Measurements from ENCODE around the gene NAPSA. TPM values are rescaled to one million over a fixed set of nuclear protein-coding genes. Genes with fewer than 3 reads are reported as not detected.
"Not testable (repeated sequence)": the region's sequence is repeated elsewhere in the genome, so short reads cannot be mapped to it uniquely, and the experiment has no call there.

The NAPSA gene
- polyA plus RNA-seq, 1 donor from 2014 or later = not detected

GRCh38 chr19:50344661-50345318, 20.6 kb downstream of the NAPSA start:
- Histone ChIP-seq H3K27me3 (ENCODE audit: insufficient read depth, low read depth, low read length) (no peaks in the 10 kb centered on the region), H3K9me2 (ENCODE audit: insufficient read depth, low read length) (no peaks in the 10 kb centered on the region), H4K20me1 (ENCODE audit: insufficient read depth) (no peaks in the 10 kb centered on the region), H3K4me3 (ENCODE audit: low read length) (no peak overlapping the region), H3K79me2 (replicated peaks; ENCODE audit: insufficient read depth, low read length) (no peaks in the 10 kb centered on the region), H3F3A (ENCODE audit: insufficient read depth, low read length, poor library complexity, severe bottlenecking) (no peaks in the 10 kb centered on the region), H2AFZ (ENCODE audit: low read depth, low read length) (no peak overlapping the region), H3K4me2 (ENCODE audit: low read length) (no peak overlapping the region), H3K36me3 (ENCODE audit: insufficient read depth, low read length) (no peaks in the 10 kb centered on the region), H3K9ac (ENCODE audit: low read length) (no peak overlapping the region), H3K27ac (ENCODE audit: low read length) (no peak overlapping the region), H3K9me3 (ENCODE audit: low read length) (no peaks in the 10 kb centered on the region)
- no peak for TF ChIP-seq POLR2AphosphoS5 (IDR thresholded peaks at IDR 0.05)
- no peak for TF ChIP-seq SMC3 (conservative IDR thresholded peaks at IDR 0.05; ENCODE audit: poor library complexity)
- TF ChIP-seq TAF1 (IDR thresholded peaks at IDR 0.05; ENCODE audit: low read depth) = no peak
- TF ChIP-seq MXI1 (conservative IDR thresholded peaks at IDR 0.05; ENCODE audit: poor library complexity, severe bottlenecking) = no peak

GRCh38 chr19:50341091-50341564, 24.3 kb downstream of the NAPSA start:
- Histone ChIP-seq H3K9ac (ENCODE audit: low read length) (no peak overlapping the region), H3K27ac (ENCODE audit: low read length) (no peak overlapping the region), H3K79me2 (replicated peaks; ENCODE audit: insufficient read depth, low read length) (no peaks in the 10 kb centered on the region), H3K36me3 (ENCODE audit: insufficient read depth, low read length) (no peaks in the 10 kb centered on the region), H3K27me3 (ENCODE audit: insufficient read depth, low read depth, low read length) (no peaks in the 10 kb centered on the region), H3K9me3 (ENCODE audit: low read length) (no peaks in the 10 kb centered on the region), H2AFZ (ENCODE audit: low read depth, low read length) (no peak overlapping the region), H3K9me2 (ENCODE audit: insufficient read depth, low read length) (no peaks in the 10 kb centered on the region), H3F3A (ENCODE audit: insufficient read depth, low read length, poor library complexity, severe bottlenecking) (no peaks in the 10 kb centered on the region), H3K4me3 (ENCODE audit: low read length) (no peak overlapping the region), H3K4me2 (ENCODE audit: low read length) (no peak overlapping the region), H4K20me1 (ENCODE audit: insufficient read depth) (no peaks in the 10 kb centered on the region)
- no peak for TF ChIP-seq EP300 (conservative IDR thresholded peaks at IDR 0.05; ENCODE audit: poor library complexity, severe bottlenecking)
- TF ChIP-seq RAD21 (conservative IDR thresholded peaks at IDR 0.05) = no peak
- TF ChIP-seq EZH2 (IDR thresholded peaks at IDR 0.05; ENCODE audit: borderline replicate concordance, insufficient read depth, low read length, poor library complexity, severe bottlenecking) = no peak

- Histone ChIP-seq H3K4me3 (ENCODE audit: low read length) (no peak overlapping the region), H4K20me1 (ENCODE audit: insufficient read depth) (no peaks in the 10 kb centered on the region), H3K9ac (ENCODE audit: low read length) (no peak overlapping the region), H3K27me3 (ENCODE audit: insufficient read depth, low read depth, low read length) (no peaks in the 10 kb centered on the region), H2AFZ (ENCODE audit: low read depth, low read length) (no peak overlapping the region), H3K27ac (ENCODE audit: low read length) (no peak overlapping the region), H3K4me2 (ENCODE audit: low read length) (no peak overlapping the region), H3K79me2 (replicated peaks; ENCODE audit: insufficient read depth, low read length) (no peaks in the 10 kb centered on the region), H3K36me3 (ENCODE audit: insufficient read depth, low read length) (no peaks in the 10 kb centered on the region), H3K9me2 (ENCODE audit: insufficient read depth, low read length) (no peaks in the 10 kb centered on the region), H3F3A (ENCODE audit: insufficient read depth, low read length, poor library complexity, severe bottlenecking) (no peaks in the 10 kb centered on the region), H3K9me3 (ENCODE audit: low read length) (no peaks in the 10 kb centered on the region)
- TF ChIP-seq TAF1 (IDR thresholded peaks at IDR 0.05; ENCODE audit: low read depth) = no peak
- TF ChIP-seq CTCF (IDR thresholded peaks at IDR 0.05; ENCODE audit: poor library complexity, severe bottlenecking) = no peak
- TF ChIP-seq EZH2 (IDR thresholded peaks at IDR 0.05; ENCODE audit: borderline replicate concordance, insufficient read depth, low read length, poor library complexity, severe bottlenecking) = no peak
- no peak for TF ChIP-seq MXI1 (conservative IDR thresholded peaks at IDR 0.05; ENCODE audit: poor library complexity, severe bottlenecking)
- TF ChIP-seq POLR2AphosphoS5 (IDR thresholded peaks at IDR 0.05) = no peak
- TF ChIP-seq REST (IDR thresholded peaks at IDR 0.05; ENCODE audit: borderline replicate concordance) = no peak
- TF ChIP-seq EP300 (conservative IDR thresholded peaks at IDR 0.05; ENCODE audit: poor library complexity, severe bottlenecking) = no peak
- no peak for TF ChIP-seq RAD21 (conservative IDR thresholded peaks at IDR 0.05)
- no peak for TF ChIP-seq SMC3 (conservative IDR thresholded peaks at IDR 0.05; ENCODE audit: poor library complexity)
Measured at GRCh38 chr19:50340331-50340730, 25.1 kb downstream of the NAPSA start.

- not testable (repeated sequence) for H3K9me2 ChIP-seq (ENCODE audit: insufficient read depth, low read length); H3K27me3 ChIP-seq (ENCODE audit: insufficient read depth, low read depth, low read length); H2AFZ ChIP-seq (ENCODE audit: low read depth, low read length); H3K79me2 ChIP-seq (replicated peaks; ENCODE audit: insufficient read depth, low read length); H3F3A ChIP-seq (ENCODE audit: insufficient read depth, low read length, poor library complexity, severe bottlenecking); H3K27ac ChIP-seq (ENCODE audit: low read length); H3K4me2 ChIP-seq (ENCODE audit: low read length); H4K20me1 ChIP-seq (ENCODE audit: insufficient read depth); H3K36me3 ChIP-seq (ENCODE audit: insufficient read depth, low read length); H3K4me3 ChIP-seq (ENCODE audit: low read length); H3K9ac ChIP-seq (ENCODE audit: low read length); H3K9me3 ChIP-seq (ENCODE audit: low read length)
Measured at GRCh38 chr19:50337031-50337430, 28.4 kb downstream of the NAPSA start.
